ENCODE results near the gene AWAT2. TPM values are rescaled to one million over a fixed set of nuclear protein-coding genes. Genes with fewer than 3 reads are reported as not detected.
A peak's percentile ranks its signal among the peaks of the same experiment; 100 is the strongest.

The AWAT2 gene
- total and polyA plus RNA-seq, 2 donors (not counting 1 experiment from before 2014, with no cell fraction given): not detected

GRCh38 chrX:70034646-70035045, 15.1 kb downstream of the AWAT2 start:
- no peaks in the 10 kb centered on the region for H3K4me1 Mint-ChIP-seq
- no peak overlapping the region for H3K27ac ChIP-seq (ENCODE audit: low read length in 2 of 2)
- peaks cover 3% of the 10 kb centered on the region for H3K27me3 Mint-ChIP-seq
- no peaks in the 10 kb centered on the region for H3K27me3 ChIP-seq (replicated peaks in 1 of 4; ENCODE audit: control extremely low read depth in 1 of 4, control insufficient read depth in 3 of 4, insufficient read depth in 4 of 4, low read length in 3 of 4)
- H3K9me3 Mint-ChIP-seq (ENCODE audit: insufficient read depth): no peaks in the 10 kb centered on the region
- H3K9ac ChIP-seq (ENCODE audit: low read length): no peak overlapping the region
- no peak for DNase-seq
- no peak for TF ChIP-seq EZH2 (IDR thresholded peaks at IDR 0.05; ENCODE audit: borderline replicate concordance, insufficient read depth, low read depth, low read length, poor library complexity, severe bottlenecking)
- TF ChIP-seq CTCF (IDR thresholded peaks at IDR 0.05): no peak
- no peaks in the 10 kb centered on the region for H3K9me3 ChIP-seq (ENCODE audit: control extremely low read depth in 1 of 3, control insufficient read depth in 2 of 3, insufficient read depth in 1 of 3, low read length in 2 of 3)
- intact Hi-C loops (cut with micrococcal nuclease): loop anchor here (5.0 kb wide), 1 partner anchor 497 kb away; no protein-coding TSS in a partner anchor
- no peak overlapping the region for H3K4me3 ChIP-seq (ENCODE audit: control extremely low read depth in 1 of 5, extremely low read depth in 1 of 5, insufficient read depth in 1 of 5, low read depth in 2 of 5, low read length in 4 of 5)
- no peak overlapping the region for H2AFZ ChIP-seq (ENCODE audit: insufficient read depth, low read depth, low read length, poor library complexity, severe bottlenecking)
- ChIA-PET CTCF (interaction anchor here (0.9 kb wide), 1 partner anchor 8 kb away, joined by 3 read pairs; no protein-coding TSS in a partner anchor), POLR2A (no interaction called here)
- no peak overlapping the region for H3K4me3 Mint-ChIP-seq
- H4K20me1 ChIP-seq (ENCODE audit: control insufficient read depth, insufficient read depth, low read length, poor library complexity, severe bottlenecking): no peaks in the 10 kb centered on the region
- 40% methylated on average over 1 of the region's 4 CpGs for WGBS (ENCODE audit: insufficient coverage)
- H3K79me2 ChIP-seq (ENCODE audit: control insufficient read depth, insufficient read depth, low read length): no peaks in the 10 kb centered on the region
- no peak overlapping the region for H3K27ac Mint-ChIP-seq
- ATAC-seq (ENCODE audit: low read depth): no peak
- H3K4me1 ChIP-seq (ENCODE audit: control insufficient read depth in 2 of 2, insufficient read depth in 2 of 2, low read length in 2 of 2): no peaks in the 10 kb centered on the region
- H3K36me3 ChIP-seq (replicated peaks in 1 of 2; ENCODE audit: control extremely low read depth in 1 of 2, control insufficient read depth in 1 of 2, extremely low read depth in 1 of 2, insufficient read depth in 2 of 2, low read length in 1 of 2): no peaks in the 10 kb centered on the region
- no peak overlapping the region for H3K4me2 ChIP-seq (replicated peaks; ENCODE audit: low read depth, low read length, poor library complexity, severe bottlenecking)

- Histone ChIP-seq H3K9me3 (ENCODE audit: control extremely low read depth in 1 of 3, control insufficient read depth in 2 of 3, insufficient read depth in 1 of 3, low read length in 2 of 3) (no peaks in the 10 kb centered on the region), H3K9ac (ENCODE audit: low read length) (no peak overlapping the region), H3K27ac (ENCODE audit: low read length in 2 of 2) (no peak overlapping the region), H3K4me1 (ENCODE audit: control insufficient read depth in 2 of 2, insufficient read depth in 2 of 2, low read length in 2 of 2) (no peaks in the 10 kb centered on the region), H3K4me2 (replicated peaks; ENCODE audit: low read depth, low read length, poor library complexity, severe bottlenecking) (no peak overlapping the region), H2AFZ (ENCODE audit: insufficient read depth, low read depth, low read length, poor library complexity, severe bottlenecking) (no peak overlapping the region), H3K36me3 (replicated peaks in 1 of 2; ENCODE audit: control extremely low read depth in 1 of 2, control insufficient read depth in 1 of 2, extremely low read depth in 1 of 2, insufficient read depth in 2 of 2, low read length in 1 of 2) (no peaks in the 10 kb centered on the region), H3K79me2 (ENCODE audit: control insufficient read depth, insufficient read depth, low read length) (no peaks in the 10 kb centered on the region), H3K27me3 (replicated peaks in 1 of 4; ENCODE audit: control extremely low read depth in 1 of 4, control insufficient read depth in 3 of 4, insufficient read depth in 4 of 4, low read length in 3 of 4) (no peaks in the 10 kb centered on the region), H3K4me3 (ENCODE audit: control extremely low read depth in 1 of 5, extremely low read depth in 1 of 5, insufficient read depth in 1 of 5, low read depth in 2 of 5, low read length in 4 of 5) (no peak overlapping the region), H4K20me1 (ENCODE audit: control insufficient read depth, insufficient read depth, low read length, poor library complexity, severe bottlenecking) (no peaks in the 10 kb centered on the region)
- 81% methylated on average over 2 of the region's 10 CpGs for WGBS (ENCODE audit: insufficient coverage)
- DNase-seq: peak; percentile 2
- intact Hi-C loops (cut with micrococcal nuclease): loop anchor here (5.0 kb wide), 1 partner anchor 496 kb away; no protein-coding TSS in a partner anchor
- Mint-ChIP-seq H3K27ac (no peak overlapping the region), H3K27me3 (peaks cover 3% of the 10 kb centered on the region), H3K4me3 (no peak overlapping the region), H3K4me1 (no peaks in the 10 kb centered on the region), H3K9me3 (ENCODE audit: insufficient read depth) (no peaks in the 10 kb centered on the region)
- TF ChIP-seq EZH2 (IDR thresholded peaks at IDR 0.05; ENCODE audit: borderline replicate concordance, insufficient read depth, low read depth, low read length, poor library complexity, severe bottlenecking): no peak
- no peak for TF ChIP-seq CTCF (IDR thresholded peaks at IDR 0.05)
- CTCF ChIA-PET: interaction anchor here (0.8 kb wide), 1 partner anchor 9 kb away, joined by 3 read pairs; no protein-coding TSS in a partner anchor
- no peak for ATAC-seq (ENCODE audit: low read depth)
- POLR2A ChIA-PET: no interaction called here
Measured at GRCh38 chrX:70033348-70034051, 16.2 kb downstream of the AWAT2 start.
